ENCODE measurements around the gene TULP3.

The TULP3 gene

DNA sequence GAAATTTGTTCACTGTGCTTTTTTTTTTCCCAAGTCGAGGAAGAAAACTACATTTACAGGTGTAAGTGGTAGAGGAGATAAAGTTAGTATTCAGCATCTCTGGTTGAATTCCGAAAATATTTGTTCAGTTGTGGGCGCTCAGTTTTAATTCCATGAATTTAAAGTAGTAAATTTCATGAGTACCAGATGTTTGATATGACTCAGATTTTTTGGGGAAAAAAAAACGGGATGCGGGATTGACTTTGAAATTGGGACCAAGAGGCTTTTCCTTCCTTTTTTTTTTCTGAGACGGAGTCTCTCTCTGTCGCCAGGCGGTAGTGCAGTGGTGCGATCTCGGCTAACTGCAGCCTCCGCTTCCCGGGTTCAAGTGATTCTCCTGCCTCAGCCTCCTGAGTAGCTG is 1.6 kb downstream of the TULP3 start:
- Histone ChIP-seq H3K79me2 (ENCODE audit: control insufficient read depth, insufficient read depth, low read length) (peaks cover 2% of the 10 kb centered on the region), H2BK15ac (replicated peaks; ENCODE audit: low read depth) (no peak overlapping the region), H3K27me3 (ENCODE audit: insufficient read depth, low read length, poor library complexity) (no peaks in the 10 kb centered on the region), H3K9ac (ENCODE audit: low read length) (no peak overlapping the region), H3K18ac (ENCODE audit: low read length) (no peak overlapping the region), H4K5ac (ENCODE audit: low read length) (no peak overlapping the region), H3K23ac (ENCODE audit: low read length) (no peak overlapping the region), H3K79me1 (ENCODE audit: low read length) (peaks cover 2% of the 10 kb centered on the region), H4K8ac (ENCODE audit: low read depth, low read length) (no peak overlapping the region), H3K4me3 (ENCODE audit: low read length) (no peak overlapping the region), H3K56ac (ENCODE audit: low read length) (no peak overlapping the region), H2BK120ac (ENCODE audit: low read depth, low read length) (no peak overlapping the region), H2AK5ac (ENCODE audit: low read length) (no peak overlapping the region), H3K4ac (ENCODE audit: low read depth, low read length) (no peak overlapping the region), H3K27ac (ENCODE audit: low read depth, low read length) (no peak overlapping the region), H3K36me3 (ENCODE audit: control insufficient read depth, insufficient read depth, low read length) (peaks cover 4% of the 10 kb centered on the region), H2BK5ac (ENCODE audit: low read length) (no peak overlapping the region), H3K4me1 (ENCODE audit: control insufficient read depth, low read depth, low read length) (no peaks in the 10 kb centered on the region), H3K4me2 (ENCODE audit: low read length) (no peak overlapping the region)
- no CpG with 5 or more reads among the region's 12 CpGs for WGBS (ENCODE audit: extremely low coverage, insufficient coverage, low lambda C conversion rate)
- DNase-seq, result no peak

DNA sequence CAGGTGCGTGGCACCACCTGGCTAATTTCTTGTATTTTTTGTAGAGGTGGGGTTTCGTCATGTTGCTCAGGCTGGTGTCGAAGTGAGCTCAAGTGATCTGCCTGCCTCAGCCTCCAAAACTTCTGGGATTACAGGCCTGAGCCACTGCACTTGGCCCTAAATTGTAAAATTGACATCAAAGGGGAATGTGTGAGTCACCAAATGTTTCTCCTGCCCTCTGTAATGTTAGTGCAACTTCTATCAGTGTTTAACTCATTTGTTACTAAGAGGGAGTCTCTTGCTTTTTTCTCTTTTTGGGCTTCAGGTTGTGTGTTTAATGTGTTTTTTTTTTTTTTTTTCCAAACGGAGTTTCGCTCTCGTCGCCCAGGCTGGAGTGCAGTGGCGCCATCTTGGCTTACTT is 2.3 kb downstream of the TULP3 start:
- Histone ChIP-seq H3K79me1 (ENCODE audit: low read length) (peaks cover 2% of the 10 kb centered on the region), H3K4ac (ENCODE audit: low read depth, low read length) (no peak overlapping the region), H3K56ac (ENCODE audit: low read length) (no peak overlapping the region), H3K18ac (ENCODE audit: low read length) (no peak overlapping the region), H3K79me2 (ENCODE audit: control insufficient read depth, insufficient read depth, low read length) (peaks cover 2% of the 10 kb centered on the region), H3K4me1 (ENCODE audit: control insufficient read depth, low read depth, low read length) (no peaks in the 10 kb centered on the region), H2BK15ac (replicated peaks; ENCODE audit: low read depth) (no peak overlapping the region), H2AK5ac (ENCODE audit: low read length) (no peak overlapping the region), H3K9ac (ENCODE audit: low read length) (no peak overlapping the region), H4K8ac (ENCODE audit: low read depth, low read length) (no peak overlapping the region), H3K36me3 (ENCODE audit: control insufficient read depth, insufficient read depth, low read length) (peaks cover 2% of the 10 kb centered on the region), H3K27me3 (ENCODE audit: insufficient read depth, low read length, poor library complexity) (no peaks in the 10 kb centered on the region), H3K23ac (ENCODE audit: low read length) (no peak overlapping the region), H3K4me3 (ENCODE audit: low read length) (no peak overlapping the region), H2BK120ac (ENCODE audit: low read depth, low read length) (no peak overlapping the region), H4K5ac (ENCODE audit: low read length) (no peak overlapping the region), H2BK5ac (ENCODE audit: low read length) (no peak overlapping the region), H3K27ac (ENCODE audit: low read depth, low read length) (no peak overlapping the region), H3K4me2 (ENCODE audit: low read length) (no peak overlapping the region)
- DNase-seq, result peak; percentile 45
- WGBS (ENCODE audit: extremely low coverage, insufficient coverage, low lambda C conversion rate), result no CpG with 5 or more reads among the region's 8 CpGs

DNA sequence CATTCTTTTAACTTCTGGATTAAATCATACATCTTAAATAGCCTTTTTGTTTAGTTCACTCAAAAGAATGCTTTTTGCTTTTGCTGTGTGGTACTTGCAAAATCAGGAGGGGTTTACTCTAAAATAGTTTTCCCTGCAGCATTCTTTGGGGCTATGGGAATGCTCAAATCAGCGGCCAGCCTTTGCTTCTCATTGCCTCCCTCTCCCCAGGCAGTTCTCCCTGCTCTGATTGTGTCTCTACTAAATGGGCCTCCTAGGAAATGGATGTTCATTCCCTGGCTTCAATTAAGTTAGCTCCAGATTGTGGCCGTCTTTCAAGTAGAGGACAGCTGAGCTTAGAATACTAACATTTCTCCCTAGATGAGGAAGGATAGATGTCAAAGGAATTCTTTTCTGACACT is 4.4 kb downstream of the TULP3 start:
- no peak overlapping the region for H3K23ac ChIP-seq (ENCODE audit: low read length)
- H3K4me1 ChIP-seq (ENCODE audit: control insufficient read depth, low read depth, low read length), result no peaks in the 10 kb centered on the region
- no peak overlapping the region for H3K56ac ChIP-seq (ENCODE audit: low read length)
- H3K27ac ChIP-seq (ENCODE audit: low read depth, low read length), result no peak overlapping the region
- H3K79me2 ChIP-seq (ENCODE audit: control insufficient read depth, insufficient read depth, low read length), result peaks cover 2% of the 10 kb centered on the region
- H2BK120ac ChIP-seq (ENCODE audit: low read depth, low read length), result no peak overlapping the region
- no peak overlapping the region for H2BK15ac ChIP-seq (replicated peaks; ENCODE audit: low read depth)
- no peak overlapping the region for H3K4ac ChIP-seq (ENCODE audit: low read depth, low read length)
- no peaks in the 10 kb centered on the region for H3K36me3 ChIP-seq (ENCODE audit: control insufficient read depth, insufficient read depth, low read length)
- H3K9ac ChIP-seq (ENCODE audit: low read length), result no peak overlapping the region
- peaks cover 3% of the 10 kb centered on the region for H3K79me1 ChIP-seq (ENCODE audit: low read length)
- H2BK5ac ChIP-seq (ENCODE audit: low read length), result no peak overlapping the region
- no peak overlapping the region for H2AK5ac ChIP-seq (ENCODE audit: low read length)
- H3K18ac ChIP-seq (ENCODE audit: low read length), result no peak overlapping the region
- H3K4me3 ChIP-seq (ENCODE audit: low read length), result no peak overlapping the region
- H4K8ac ChIP-seq (ENCODE audit: low read depth, low read length), result no peak overlapping the region
- DNase-seq, result no peak
- WGBS (ENCODE audit: extremely low coverage, insufficient coverage, low lambda C conversion rate), result no CpG with 5 or more reads among the region's 2 CpGs
- H3K27me3 ChIP-seq (ENCODE audit: insufficient read depth, low read length, poor library complexity), result no peaks in the 10 kb centered on the region
- H4K5ac ChIP-seq (ENCODE audit: low read length), result no peak overlapping the region
- no peak overlapping the region for H3K4me2 ChIP-seq (ENCODE audit: low read length)

DNA sequence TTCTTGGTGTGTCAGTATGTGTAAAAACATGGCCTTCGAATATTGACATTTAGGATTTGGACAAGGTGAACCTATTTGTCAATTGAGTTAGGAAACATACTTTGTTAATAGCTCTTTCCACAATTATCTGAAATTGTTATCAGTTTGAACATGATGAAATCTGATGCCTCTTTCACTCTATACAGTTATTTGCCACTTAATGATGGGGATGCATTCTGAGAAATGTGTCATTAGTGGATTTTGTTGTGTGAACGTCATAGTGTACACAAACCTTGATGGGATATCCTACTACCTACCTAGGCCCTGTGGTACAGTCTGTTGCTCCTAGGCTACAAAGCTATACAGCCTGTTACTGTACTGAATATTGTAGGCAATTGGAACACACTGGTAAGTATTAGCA is 4.8 kb downstream of the TULP3 start:
- Histone ChIP-seq H3K4me3 (ENCODE audit: low read length) (no peak overlapping the region), H4K8ac (ENCODE audit: low read depth, low read length) (no peak overlapping the region), H3K27ac (ENCODE audit: low read depth, low read length) (no peak overlapping the region), H4K5ac (ENCODE audit: low read length) (no peak overlapping the region), H3K27me3 (ENCODE audit: insufficient read depth, low read length, poor library complexity) (no peaks in the 10 kb centered on the region), H3K56ac (ENCODE audit: low read length) (no peak overlapping the region), H3K18ac (ENCODE audit: low read length) (no peak overlapping the region), H3K4ac (ENCODE audit: low read depth, low read length) (no peak overlapping the region), H2BK15ac (replicated peaks; ENCODE audit: low read depth) (no peak overlapping the region), H3K4me1 (ENCODE audit: control insufficient read depth, low read depth, low read length) (no peaks in the 10 kb centered on the region), H2AK5ac (ENCODE audit: low read length) (no peak overlapping the region), H3K36me3 (ENCODE audit: control insufficient read depth, insufficient read depth, low read length) (no peaks in the 10 kb centered on the region), H3K23ac (ENCODE audit: low read length) (no peak overlapping the region), H3K9ac (ENCODE audit: low read length) (no peak overlapping the region), H2BK5ac (ENCODE audit: low read length) (no peak overlapping the region), H3K4me2 (ENCODE audit: low read length) (no peak overlapping the region), H3K79me1 (ENCODE audit: low read length) (peaks cover 3% of the 10 kb centered on the region), H3K79me2 (ENCODE audit: control insufficient read depth, insufficient read depth, low read length) (peaks cover 2% of the 10 kb centered on the region), H2BK120ac (ENCODE audit: low read depth, low read length) (no peak overlapping the region)
- no CpG with 5 or more reads among the region's 2 CpGs for WGBS (ENCODE audit: extremely low coverage, insufficient coverage, low lambda C conversion rate)
- DNase-seq, result no peak

DNA sequence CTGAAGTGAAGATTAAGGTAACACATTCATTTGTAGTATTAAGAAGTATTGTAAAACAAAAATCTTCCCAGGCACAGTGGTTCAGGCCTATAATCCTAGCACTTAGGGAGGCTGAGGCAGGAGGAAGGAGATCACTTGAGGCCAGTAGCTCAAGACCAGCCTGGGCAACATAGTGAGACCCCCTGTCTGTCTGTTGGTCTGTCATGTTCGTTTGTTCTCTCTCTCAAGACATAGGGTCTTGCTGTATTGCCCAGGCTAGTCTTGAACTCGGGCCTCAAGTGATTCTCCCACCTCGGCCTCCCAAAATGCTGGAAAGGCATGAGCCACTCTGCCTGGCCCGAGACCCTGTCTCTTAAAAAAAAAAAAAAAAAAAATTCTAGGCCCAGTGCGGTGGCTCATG is 6.7 kb downstream of the TULP3 start:
- no peak overlapping the region for H3K4me2 ChIP-seq (ENCODE audit: low read length)
- H3K18ac ChIP-seq (ENCODE audit: low read length), result no peak overlapping the region
- no peak overlapping the region for H2BK15ac ChIP-seq (replicated peaks; ENCODE audit: low read depth)
- H4K5ac ChIP-seq (ENCODE audit: low read length), result no peak overlapping the region
- H2BK5ac ChIP-seq (ENCODE audit: low read length), result no peak overlapping the region
- no peaks in the 10 kb centered on the region for H3K4me1 ChIP-seq (ENCODE audit: control insufficient read depth, low read depth, low read length)
- no peak overlapping the region for H2BK120ac ChIP-seq (ENCODE audit: low read depth, low read length)
- H3K9ac ChIP-seq (ENCODE audit: low read length), result no peak overlapping the region
- H3K56ac ChIP-seq (ENCODE audit: low read length), result no peak overlapping the region
- H3K23ac ChIP-seq (ENCODE audit: low read length), result no peak overlapping the region
- no peak overlapping the region for H4K8ac ChIP-seq (ENCODE audit: low read depth, low read length)
- H3K4ac ChIP-seq (ENCODE audit: low read depth, low read length), result no peak overlapping the region
- no peaks in the 10 kb centered on the region for H3K27me3 ChIP-seq (ENCODE audit: insufficient read depth, low read length, poor library complexity)
- H3K36me3 ChIP-seq (ENCODE audit: control insufficient read depth, insufficient read depth, low read length), result no peaks in the 10 kb centered on the region
- H3K79me2 ChIP-seq (ENCODE audit: control insufficient read depth, insufficient read depth, low read length), result peaks cover 2% of the 10 kb centered on the region
- no peak overlapping the region for H2AK5ac ChIP-seq (ENCODE audit: low read length)
- DNase-seq, result no peak
- H3K79me1 ChIP-seq (ENCODE audit: low read length), result peaks cover 3% of the 10 kb centered on the region
- H3K27ac ChIP-seq (ENCODE audit: low read depth, low read length), result no peak overlapping the region
- H3K4me3 ChIP-seq (ENCODE audit: low read length), result no peak overlapping the region
- no CpG with 5 or more reads among the region's 5 CpGs for WGBS (ENCODE audit: extremely low coverage, insufficient coverage, low lambda C conversion rate)

DNA sequence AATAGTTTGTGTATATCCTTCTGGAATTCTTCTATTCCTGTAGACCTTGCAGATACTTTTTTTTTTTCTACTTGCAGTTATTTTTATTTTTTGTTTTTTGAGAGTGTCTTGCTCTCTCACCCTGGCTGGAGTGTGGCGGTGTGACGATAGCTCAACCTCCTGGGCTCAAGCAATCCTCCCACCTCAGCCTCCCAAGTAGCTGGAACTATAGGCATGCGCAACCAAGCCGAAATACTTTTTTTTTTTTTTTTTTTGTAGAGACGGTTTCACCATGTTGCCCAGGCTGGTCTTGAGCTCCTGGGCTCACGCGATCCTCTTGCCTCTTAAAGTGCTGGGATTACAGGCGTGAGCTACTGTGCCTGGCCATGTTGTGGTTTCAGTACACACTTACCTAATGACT is 10.0 kb downstream of the TULP3 start:
- Histone ChIP-seq H2AK5ac (ENCODE audit: low read length) (no peak overlapping the region), H3K4me3 (ENCODE audit: low read length) (no peak overlapping the region), H3K4me2 (ENCODE audit: low read length) (no peak overlapping the region), H4K5ac (ENCODE audit: low read length) (no peak overlapping the region), H3K56ac (ENCODE audit: low read length) (no peak overlapping the region), H2BK5ac (ENCODE audit: low read length) (no peak overlapping the region), H3K27me3 (ENCODE audit: insufficient read depth, low read length, poor library complexity) (no peaks in the 10 kb centered on the region), H3K79me2 (ENCODE audit: control insufficient read depth, insufficient read depth, low read length) (no peaks in the 10 kb centered on the region), H3K4ac (ENCODE audit: low read depth, low read length) (no peak overlapping the region), H3K18ac (ENCODE audit: low read length) (no peak overlapping the region), H3K79me1 (ENCODE audit: low read length) (peaks cover 4% of the 10 kb centered on the region), H3K27ac (ENCODE audit: low read depth, low read length) (no peak overlapping the region), H3K4me1 (ENCODE audit: control insufficient read depth, low read depth, low read length) (no peaks in the 10 kb centered on the region), H4K8ac (ENCODE audit: low read depth, low read length) (no peak overlapping the region), H3K36me3 (ENCODE audit: control insufficient read depth, insufficient read depth, low read length) (no peaks in the 10 kb centered on the region), H2BK15ac (replicated peaks; ENCODE audit: low read depth) (no peak overlapping the region), H2BK120ac (ENCODE audit: low read depth, low read length) (no peak overlapping the region), H3K23ac (ENCODE audit: low read length) (no peak overlapping the region), H3K9ac (ENCODE audit: low read length) (no peak overlapping the region)
- no peak for DNase-seq
- no CpG with 5 or more reads among the region's 8 CpGs for WGBS (ENCODE audit: extremely low coverage, insufficient coverage, low lambda C conversion rate)

All from mesendoderm (in vitro differentiated cells).